ENCODE measurements around the gene COASY.

The COASY gene

GRCh38 chr17:42513686-42514085, 48.3 kb upstream of the COASY start:
- no peaks in the 10 kb centered on the region for H4K20me1 ChIP-seq (ENCODE audit: insufficient read depth, low read length, poor library complexity, severe bottlenecking)
- H2AFZ ChIP-seq (ENCODE audit: low read length), result no peak overlapping the region
- H3F3A ChIP-seq (ENCODE audit: low read depth), result no peaks in the 10 kb centered on the region
- H3K79me2 ChIP-seq (ENCODE audit: insufficient read depth, low read length), result no peaks in the 10 kb centered on the region
- H3K9me3 ChIP-seq (ENCODE audit: insufficient read depth, low read depth, low read length), result no peaks in the 10 kb centered on the region
- H3K4me2 ChIP-seq (ENCODE audit: low read depth, low read length, poor library complexity, severe bottlenecking), result no peak overlapping the region
- H3K9me2 ChIP-seq (replicated peaks; ENCODE audit: low read depth, low read length), result no peaks in the 10 kb centered on the region
- no peaks in the 10 kb centered on the region for H3K36me3 ChIP-seq (ENCODE audit: insufficient read depth, low read length)
- peaks cover 30% of the 10 kb centered on the region for H3K4me1 ChIP-seq (ENCODE audit: insufficient read depth, low read length, poor library complexity, severe bottlenecking)
- H3K27me3 ChIP-seq (ENCODE audit: insufficient read depth, low read length, poor library complexity, severe bottlenecking), result no peaks in the 10 kb centered on the region
- H3K4me3 ChIP-seq (ENCODE audit: low read length, poor library complexity, severe bottlenecking), result no peak overlapping the region
- H3K9ac ChIP-seq (ENCODE audit: low read depth, low read length, poor library complexity, severe bottlenecking), result no peak overlapping the region
- TF ChIP-seq EZH2phosphoT487 (IDR thresholded peaks at IDR 0.05; ENCODE audit: borderline replicate concordance) (no peak), CTCF (conservative IDR thresholded peaks at IDR 0.05; ENCODE audit: low read length) (no peak)

GRCh38 chr17:42514279-42514678, 47.7 kb upstream of the COASY start:
- Histone ChIP-seq H3K27me3 (ENCODE audit: insufficient read depth, low read length, poor library complexity, severe bottlenecking) (no peaks in the 10 kb centered on the region), H3F3A (ENCODE audit: low read depth) (no peaks in the 10 kb centered on the region), H3K36me3 (ENCODE audit: insufficient read depth, low read length) (no peaks in the 10 kb centered on the region), H4K20me1 (ENCODE audit: insufficient read depth, low read length, poor library complexity, severe bottlenecking) (no peaks in the 10 kb centered on the region), H3K4me1 (ENCODE audit: insufficient read depth, low read length, poor library complexity, severe bottlenecking) (peaks cover 29% of the 10 kb centered on the region), H3K9me2 (replicated peaks; ENCODE audit: low read depth, low read length) (no peaks in the 10 kb centered on the region), H3K79me2 (ENCODE audit: insufficient read depth, low read length) (no peaks in the 10 kb centered on the region), H3K9ac (ENCODE audit: low read depth, low read length, poor library complexity, severe bottlenecking) (no peak overlapping the region), H3K9me3 (ENCODE audit: insufficient read depth, low read depth, low read length) (no peaks in the 10 kb centered on the region), H2AFZ (ENCODE audit: low read length) (no peak overlapping the region), H3K4me3 (ENCODE audit: low read length, poor library complexity, severe bottlenecking) (no peak overlapping the region), H3K4me2 (ENCODE audit: low read depth, low read length, poor library complexity, severe bottlenecking) (no peak overlapping the region)
- TF ChIP-seq CTCF (conservative IDR thresholded peaks at IDR 0.05; ENCODE audit: low read length), result no peak
- no peak for TF ChIP-seq EZH2phosphoT487 (IDR thresholded peaks at IDR 0.05; ENCODE audit: borderline replicate concordance)

- no peaks in the 10 kb centered on the region for H4K20me1 ChIP-seq (ENCODE audit: insufficient read depth, low read length, poor library complexity, severe bottlenecking)
These were observed 47.1 kb upstream of the COASY start for GRCh38 chr17:42514867-42515266.

More at GRCh38 chr17:42514867-42515266, 47.1 kb upstream of the COASY start:
- H3K36me3 ChIP-seq (ENCODE audit: insufficient read depth, low read length), result no peaks in the 10 kb centered on the region
- no peaks in the 10 kb centered on the region for H3K79me2 ChIP-seq (ENCODE audit: insufficient read depth, low read length)
- no peak overlapping the region for H3K4me3 ChIP-seq (ENCODE audit: low read length, poor library complexity, severe bottlenecking)
- no peaks in the 10 kb centered on the region for H3K9me2 ChIP-seq (replicated peaks; ENCODE audit: low read depth, low read length)
- H3K4me1 ChIP-seq (ENCODE audit: insufficient read depth, low read length, poor library complexity, severe bottlenecking), result peaks cover 31% of the 10 kb centered on the region
- H3K27me3 ChIP-seq (ENCODE audit: insufficient read depth, low read length, poor library complexity, severe bottlenecking), result no peaks in the 10 kb centered on the region
- H3K9ac ChIP-seq (ENCODE audit: low read depth, low read length, poor library complexity, severe bottlenecking), result no peak overlapping the region
- no peaks in the 10 kb centered on the region for H3F3A ChIP-seq (ENCODE audit: low read depth)
- H2AFZ ChIP-seq (ENCODE audit: low read length), result no peak overlapping the region
- TF ChIP-seq CTCF (conservative IDR thresholded peaks at IDR 0.05; ENCODE audit: low read length), result no peak
- TF ChIP-seq EZH2phosphoT487 (IDR thresholded peaks at IDR 0.05; ENCODE audit: borderline replicate concordance), result no peak
- no peaks in the 10 kb centered on the region for H3K9me3 ChIP-seq (ENCODE audit: insufficient read depth, low read depth, low read length)
- H3K4me2 ChIP-seq (ENCODE audit: low read depth, low read length, poor library complexity, severe bottlenecking), result no peak overlapping the region
